Transverse colon (tissue), 3 donors: ENCODE measurements around the gene FAM3C.

Experiments used
- POLR2A ChIP-seq: fragments of 450-650 bp; IDR thresholded peaks from one replicate; pipeline ENCODE4 v1.6.1; 2016; ENCODE audit warnings: antibody characterized with exemption, mild to moderate bottlenecking, moderate library complexity
- TF ChIP-seq, protein P1 (sequence below), 5 experiments: fragments of 200-600 bp in 3 of 5; fragments of 450-650 bp in 2 of 5; sonication (generic) in 3 of 5; IDR thresholded peaks; 1 replicate in 2 of 5; 2 replicates in 3 of 5; pipeline ENCODE4 v1.5.1; 2016 to 2017; ENCODE audit warnings: antibody characterized with exemption in 5 of 5, inconsistent platforms in 3 of 5, mild to moderate bottlenecking in 2 of 5, moderate library complexity in 1 of 5

DNA sequence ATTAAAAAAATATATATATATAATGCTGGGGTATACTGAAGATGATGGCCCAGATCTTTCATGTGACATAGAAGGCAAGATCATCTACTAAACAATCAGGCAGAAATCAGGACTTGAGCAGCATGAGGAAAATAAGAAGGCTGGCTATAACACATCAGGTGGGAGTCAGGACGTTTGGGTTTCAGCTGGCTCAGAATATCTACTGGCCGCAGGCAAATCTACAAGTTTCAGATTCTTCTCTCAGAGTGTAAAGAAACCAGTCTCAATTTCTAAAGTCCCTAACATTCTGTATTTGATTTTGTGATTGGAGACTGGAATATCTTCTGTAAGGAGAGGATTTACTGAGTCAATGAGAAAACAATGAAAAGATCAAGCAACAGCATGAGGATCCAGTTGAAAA, 37.7 kb upstream of the FAM3C start:
- TF ChIP-seq, protein P1, sequence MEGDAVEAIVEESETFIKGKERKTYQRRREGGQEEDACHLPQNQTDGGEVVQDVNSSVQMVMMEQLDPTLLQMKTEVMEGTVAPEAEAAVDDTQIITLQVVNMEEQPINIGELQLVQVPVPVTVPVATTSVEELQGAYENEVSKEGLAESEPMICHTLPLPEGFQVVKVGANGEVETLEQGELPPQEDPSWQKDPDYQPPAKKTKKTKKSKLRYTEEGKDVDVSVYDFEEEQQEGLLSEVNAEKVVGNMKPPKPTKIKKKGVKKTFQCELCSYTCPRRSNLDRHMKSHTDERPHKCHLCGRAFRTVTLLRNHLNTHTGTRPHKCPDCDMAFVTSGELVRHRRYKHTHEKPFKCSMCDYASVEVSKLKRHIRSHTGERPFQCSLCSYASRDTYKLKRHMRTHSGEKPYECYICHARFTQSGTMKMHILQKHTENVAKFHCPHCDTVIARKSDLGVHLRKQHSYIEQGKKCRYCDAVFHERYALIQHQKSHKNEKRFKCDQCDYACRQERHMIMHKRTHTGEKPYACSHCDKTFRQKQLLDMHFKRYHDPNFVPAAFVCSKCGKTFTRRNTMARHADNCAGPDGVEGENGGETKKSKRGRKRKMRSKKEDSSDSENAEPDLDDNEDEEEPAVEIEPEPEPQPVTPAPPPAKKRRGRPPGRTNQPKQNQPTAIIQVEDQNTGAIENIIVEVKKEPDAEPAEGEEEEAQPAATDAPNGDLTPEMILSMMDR (IDR thresholded peaks at IDR 0.05), result no peak
- TF ChIP-seq POLR2A, result no peak
